Neural crest cell (in vitro differentiated cells): ENCODE results near the gene BUB3. TPM values are rescaled to one million over a fixed set of nuclear protein-coding genes. Genes with fewer than 3 reads are reported as not detected.

Source experiments
- DNase-seq: peaks from one replicate; pipeline ENCODE4 v3.0.0; 2021; ENCODE audit warnings: low read depth, mixed read lengths, low spot score
- H3K27ac Mint-ChIP-seq: one replicate; pipeline ENCODE4 v1.8.0; 2021; ENCODE audit warnings: mild to moderate bottlenecking, mixed read lengths; ENCODE audit not compliant: unreplicated experiment
- H3K27me3 Mint-ChIP-seq: 2 replicates; pipeline ENCODE4 v1.8.0; 2021; ENCODE audit warnings: low read depth, mild to moderate bottlenecking, mixed read lengths
- H3K36me3 Mint-ChIP-seq: 2 replicates; pipeline ENCODE4 v1.8.0; 2021; ENCODE audit warnings: low read depth, mild to moderate bottlenecking, mixed read lengths
- H3K4me1 Mint-ChIP-seq: 2 replicates; pipeline ENCODE4 v1.8.0; 2021; ENCODE audit warnings: mixed read lengths
- H3K4me3 Mint-ChIP-seq: one replicate; pipeline ENCODE4 v1.8.0; 2021; ENCODE audit warnings: mild to moderate bottlenecking, mixed read lengths
- H3K9me3 Mint-ChIP-seq: 2 replicates; pipeline ENCODE4 v1.8.0; 2021; ENCODE audit warnings: mixed read lengths
- CTCF ChIP-seq: fragments of 200-600 bp; sonication (generic); conservative IDR thresholded peaks from 2 replicates; pipeline ENCODE4 v1.5.0; 2021; ENCODE audit warnings: antibody characterized with exemption, mild to moderate bottlenecking
- total RNA-seq: library from RNA; stranded (reverse); gene quantifications from 2 replicates; pipeline ENCODE4 v1.2.1, GENCODE V29; 2021

The BUB3 gene
- total RNA-seq, 1 donor from 2014 or later = 171 TPM

DNA sequence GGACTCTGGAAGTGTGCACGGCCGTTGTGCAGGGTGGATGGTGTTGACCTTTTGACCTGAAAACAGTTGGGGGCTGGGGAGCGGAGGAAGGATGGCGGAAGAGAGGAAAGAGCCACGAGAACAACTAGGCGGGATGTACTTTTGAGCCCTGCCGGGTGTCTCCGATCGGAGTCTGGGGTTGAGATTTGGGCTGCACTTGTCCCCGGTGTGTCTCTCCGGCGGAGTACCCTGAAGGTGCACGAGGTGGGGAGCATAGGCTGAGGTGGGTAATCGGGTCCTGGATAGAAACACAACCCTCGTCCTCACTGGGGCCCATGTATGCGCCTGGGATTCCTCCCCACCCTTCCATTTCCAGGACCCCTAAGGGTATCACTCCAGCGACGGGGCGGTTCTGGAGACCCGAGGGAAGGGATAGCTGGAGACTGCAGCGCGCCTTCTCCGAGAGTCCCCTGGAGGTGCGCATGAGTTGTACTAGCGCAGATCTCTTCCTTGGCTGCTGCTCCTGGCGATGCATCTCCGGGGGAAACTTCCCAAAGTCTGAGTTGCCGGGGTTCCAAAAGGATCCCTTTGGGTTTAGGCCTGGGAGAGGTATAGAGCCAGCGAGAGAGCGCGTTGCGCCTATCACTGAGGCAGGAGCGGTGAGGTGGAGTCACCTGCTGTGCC, 10.9 kb upstream of the BUB3 start:
- peak overlapping the region; percentile 17 for H3K4me3 Mint-ChIP-seq
- no peak overlapping the region for H3K27ac Mint-ChIP-seq
- no peak for DNase-seq
- TF ChIP-seq CTCF = no peak
- H3K9me3 Mint-ChIP-seq = no peaks in the 10 kb centered on the region
- H3K4me1 Mint-ChIP-seq = peaks cover 30% of the 10 kb centered on the region
- peaks cover 100% of the 10 kb centered on the region for H3K27me3 Mint-ChIP-seq
- no peaks in the 10 kb centered on the region for H3K36me3 Mint-ChIP-seq

DNA sequence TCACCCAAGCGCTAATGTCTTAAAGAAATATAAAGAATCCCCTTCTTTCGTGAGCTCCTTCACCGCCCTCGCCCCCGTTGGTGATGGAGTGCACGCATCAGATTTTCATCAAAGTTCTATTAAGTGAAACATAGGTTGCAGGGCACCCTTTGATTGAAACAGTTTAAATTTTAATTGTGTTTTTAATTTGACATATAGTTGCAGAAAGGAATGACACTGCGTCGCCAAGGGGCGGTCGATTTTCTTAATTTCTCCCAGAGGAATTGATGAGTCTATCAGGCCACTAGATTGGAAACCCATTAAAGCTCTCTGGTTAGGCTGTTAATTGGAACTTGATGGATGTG, 10.4 kb upstream of the BUB3 start:
- Mint-ChIP-seq H3K4me3 (peak overlapping the region; percentile 17), H3K9me3 (no peaks in the 10 kb centered on the region), H3K27me3 (peaks cover 97% of the 10 kb centered on the region), H3K36me3 (no peaks in the 10 kb centered on the region), H3K4me1 (peaks cover 31% of the 10 kb centered on the region), H3K27ac (no peak overlapping the region)
- DNase-seq = no peak
- TF ChIP-seq CTCF = no peak

DNA sequence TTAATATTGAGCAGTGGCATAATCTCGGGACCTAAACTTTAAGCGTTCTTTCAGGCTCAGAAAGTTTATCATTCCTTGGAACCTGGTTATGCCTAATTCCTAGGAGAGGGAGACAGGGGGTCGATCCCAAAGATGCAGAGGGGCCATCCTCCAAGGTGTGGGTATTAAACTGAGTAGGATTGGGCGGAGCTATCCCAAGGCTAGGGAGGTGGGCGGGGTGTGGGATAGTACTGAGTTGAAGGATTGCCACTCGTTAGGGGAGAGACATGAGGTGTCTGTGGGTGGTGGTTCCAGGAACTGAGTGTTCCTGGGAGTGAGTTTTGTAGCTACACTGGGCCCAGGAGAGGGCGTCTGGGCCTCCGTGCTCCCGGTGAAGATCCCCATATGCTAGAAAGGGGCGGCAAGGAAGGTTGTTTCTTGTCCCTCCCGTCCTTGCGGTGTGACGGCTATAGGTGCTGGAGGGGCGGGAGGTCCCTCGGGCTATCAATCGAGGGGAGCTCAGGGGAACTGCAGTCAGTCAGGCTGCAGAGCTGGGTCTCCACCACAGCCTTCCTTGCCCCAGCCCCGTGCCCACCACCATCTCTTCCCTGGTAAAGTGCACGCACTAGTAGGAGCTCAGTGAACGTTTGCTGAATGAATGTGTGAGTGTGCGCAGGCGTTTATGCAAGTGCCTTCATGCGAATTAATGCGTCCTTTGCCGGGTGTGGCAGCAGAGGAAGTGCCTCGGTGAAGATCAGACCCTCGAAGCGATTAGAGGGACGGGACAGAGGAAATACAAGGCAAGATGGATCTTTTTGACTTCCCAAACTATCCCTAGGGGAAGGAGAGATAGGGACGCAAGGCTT, 9.3 kb upstream of the BUB3 start:
- Mint-ChIP-seq H3K4me1 (peaks cover 27% of the 10 kb centered on the region), H3K9me3 (no peaks in the 10 kb centered on the region), H3K36me3 (no peaks in the 10 kb centered on the region), H3K27ac (no peak overlapping the region), H3K4me3 (peak overlapping the region; percentile 31), H3K27me3 (peaks cover 96% of the 10 kb centered on the region)
- DNase-seq = no peak
- TF ChIP-seq CTCF = no peak

- peaks cover 25% of the 10 kb centered on the region for H3K4me1 Mint-ChIP-seq
Observed at GRCh38 chr10:123145542-123146012, 8.6 kb upstream of the BUB3 start.

More at GRCh38 chr10:123145542-123146012, 8.6 kb upstream of the BUB3 start:
- TF ChIP-seq CTCF = no peak
- H3K27me3 Mint-ChIP-seq = peaks cover 96% of the 10 kb centered on the region
- H3K9me3 Mint-ChIP-seq = no peaks in the 10 kb centered on the region
- no peaks in the 10 kb centered on the region for H3K36me3 Mint-ChIP-seq
- H3K4me3 Mint-ChIP-seq = peak overlapping the region; percentile 17
- H3K27ac Mint-ChIP-seq = no peak overlapping the region
- no peak for DNase-seq
